Stimulated activated CD4-positive, alpha-beta T cell treated with anti-CD3 and anti-CD28 coated beads, Interleukin-12 subunit alpha, Interleukin-12 subunit beta, amount 100 ng/mL, for 4 hours (primary cell): ENCODE data around the gene CYSRT1.
A peak's percentile ranks its signal among the peaks of the same experiment; 100 is the strongest.

Source experiments
- DNase-seq: peaks from one replicate; pipeline ENCODE4 v3.0.0-alpha.2; 2020

The CYSRT1 gene

GRCh38 chr9:137191245-137191644 is 33.7 kb upstream of the CYSRT1 start:
- no peak for DNase-seq

GRCh38 chr9:137191691-137192447 is 33.1 kb upstream of the CYSRT1 start:
- DNase-seq, result no peak

- DNase-seq, result no peak
These were observed 32.6 kb upstream of the CYSRT1 start for GRCh38 chr9:137192448-137192780.

- DNase-seq, result no peak
These were observed 32.1 kb upstream of the CYSRT1 start for GRCh38 chr9:137192859-137193258.

GRCh38 chr9:137193771-137194170 is 31.2 kb upstream of the CYSRT1 start:
- DNase-seq, result no peak

- no peak for DNase-seq
These were observed 30.6 kb upstream of the CYSRT1 start for GRCh38 chr9:137194388-137194787.

- no peak for DNase-seq
These were observed 30.1 kb upstream of the CYSRT1 start for GRCh38 chr9:137194909-137195308.

- no peak for DNase-seq
These were observed 29.3 kb upstream of the CYSRT1 start for GRCh38 chr9:137195525-137196220.

GRCh38 chr9:137198051-137198901 is 26.7 kb upstream of the CYSRT1 start:
- no peak for DNase-seq

GRCh38 chr9:137198902-137199283 is 26.1 kb upstream of the CYSRT1 start:
- no peak for DNase-seq

GRCh38 chr9:137199411-137200121 is 25.4 kb upstream of the CYSRT1 start:
- no peak for DNase-seq

GRCh38 chr9:137200311-137201204 is 24.4 kb upstream of the CYSRT1 start, which contains the start of gene TPRN:
TPRN (minus strand) TSS chr9:137200741; CDS start chr9:137200711, 30 bp downstream.
- DNase-seq, result peak; percentile 96

- DNase-seq, result no peak
These were observed 23.6 kb upstream of the CYSRT1 start for GRCh38 chr9:137201205-137201868.

- no peak for DNase-seq
These were observed 22.0 kb upstream of the CYSRT1 start for GRCh38 chr9:137202966-137203365.

GRCh38 chr9:137204731-137205125 is 20.2 kb upstream of the CYSRT1 start:
- no peak for DNase-seq

- peak; percentile 94 for DNase-seq
These were observed 19.6 kb upstream of the CYSRT1 start, which contains the start of the genes NDOR1 and TMEM203 for GRCh38 chr9:137205126-137206069. NDOR1 (plus strand) TSS chr9:137205700; CDS start chr9:137205778, 78 bp downstream. TMEM203 (minus strand) TSS chr9:137205648; CDS start chr9:137205414, 234 bp downstream.

GRCh38 chr9:137206602-137207001 is 18.4 kb upstream of the CYSRT1 start:
- no peak for DNase-seq

- no peak for DNase-seq
These were observed 13.4 kb upstream of the CYSRT1 start for GRCh38 chr9:137211532-137211931.

- no peak for DNase-seq
These were observed 12.5 kb upstream of the CYSRT1 start for GRCh38 chr9:137212520-137212919.
